RPMI7951 (cell line): ENCODE results near the gene CCNQ. TPM values are rescaled to one million over a fixed set of nuclear protein-coding genes. Genes with fewer than 3 reads are reported as not detected.

Experiments
- DNase-seq: peaks from one replicate; pipeline ENCODE4 v3.0.0-alpha.2; 2012; ENCODE audit warnings: low read depth
- total RNA-seq: library from RNA; depleted of rRNA; stranded (reverse); fragments of >200 nt; shearing (Covaris generic); gene quantifications from 2 replicates; pipeline ENCODE4 v1.2.3, GENCODE V29; 2014; rRNA removed

CCNQ gene
- 27.2 and 28.1 TPM in 2 replicates for total RNA-seq

- DNase-seq = peak; percentile 15
These were observed at the start of gene CCNQ for GRCh38 chrX:153598541-153599191. Gene CCNQ (minus strand): TSS chrX:153599139. CDS start chrX:153599073, 66 bp downstream.

- no peak for DNase-seq
These were observed 48.8 kb upstream of the CCNQ start for GRCh38 chrX:153647461-153648357.

- peak; percentile 15 for DNase-seq
These were observed 47.9 kb upstream of the CCNQ start, which contains the start of gene DUSP9 for GRCh38 chrX:153646620-153647373. Gene DUSP9 (plus strand): TSS chrX:153647203. CDS start chrX:153647954, 751 bp downstream.

- no peak for DNase-seq
These were observed 47.1 kb upstream of the CCNQ start for GRCh38 chrX:153645921-153646488.

- DNase-seq = no peak
These were observed 46.2 kb upstream of the CCNQ start for GRCh38 chrX:153645151-153645550.

GRCh38 chrX:153644356-153645125 is 45.6 kb upstream of the CCNQ start:
- DNase-seq = no peak

- no peak for DNase-seq
These were observed 44.8 kb upstream of the CCNQ start for GRCh38 chrX:153643431-153644351.

- DNase-seq = no peak
These were observed 43.9 kb upstream of the CCNQ start for GRCh38 chrX:153642655-153643430.

GRCh38 chrX:153642051-153642654 is 43.2 kb upstream of the CCNQ start:
- DNase-seq = no peak

- DNase-seq = no peak
These were observed 42.7 kb upstream of the CCNQ start for GRCh38 chrX:153641627-153642026.

- DNase-seq = no peak
These were observed 42.0 kb upstream of the CCNQ start for GRCh38 chrX:153640736-153641575.

GRCh38 chrX:153640045-153640686 is 41.2 kb upstream of the CCNQ start:
- no peak for DNase-seq

GRCh38 chrX:153639177-153640044 is 40.5 kb upstream of the CCNQ start:
- DNase-seq = no peak

GRCh38 chrX:153638436-153639176 is 39.7 kb upstream of the CCNQ start:
- DNase-seq = no peak

- no peak for DNase-seq
These were observed 39.1 kb upstream of the CCNQ start for GRCh38 chrX:153638041-153638371.
